ENCODE measurements around the gene CAVIN2.

Gene CAVIN2

GRCh38 chr2:191864628-191865374, 17.9 kb upstream of the CAVIN2 start:
- DNase-seq (ENCODE audit: low read depth in 2 of 2) = no peak

- no peak for DNase-seq (ENCODE audit: low read depth in 2 of 2)
These were observed 17.1 kb upstream of the CAVIN2 start for GRCh38 chr2:191863988-191864387.

- no peak for DNase-seq (ENCODE audit: low read depth in 2 of 2)
These were observed 15.4 kb upstream of the CAVIN2 start for GRCh38 chr2:191862156-191862775.

GRCh38 chr2:191860760-191861466, 14.0 kb upstream of the CAVIN2 start:
- no peak for DNase-seq (ENCODE audit: low read depth in 2 of 2)

- DNase-seq (ENCODE audit: low read depth in 2 of 2) = no peak
These were observed 12.8 kb upstream of the CAVIN2 start for GRCh38 chr2:191859681-191860080.

GRCh38 chr2:191857886-191858285, 11.0 kb upstream of the CAVIN2 start:
- DNase-seq (ENCODE audit: low read depth in 2 of 2) = no peak

- no peak for DNase-seq (ENCODE audit: low read depth in 2 of 2)
These were observed 10.4 kb upstream of the CAVIN2 start for GRCh38 chr2:191857259-191857805.

GRCh38 chr2:191856111-191856876, 9.4 kb upstream of the CAVIN2 start:
- DNase-seq (ENCODE audit: low read depth in 2 of 2) = no peak

GRCh38 chr2:191855382-191855781, 8.5 kb upstream of the CAVIN2 start:
- no peak for DNase-seq (ENCODE audit: low read depth in 2 of 2)

- no peak for DNase-seq (ENCODE audit: low read depth in 2 of 2)
These were observed 7.8 kb upstream of the CAVIN2 start for GRCh38 chr2:191854382-191855372.

- no peak for DNase-seq (ENCODE audit: low read depth in 2 of 2)
These were observed 7.0 kb upstream of the CAVIN2 start for GRCh38 chr2:191853843-191854242.

- DNase-seq (ENCODE audit: low read depth in 2 of 2) = no peak
These were observed 4.3 kb upstream of the CAVIN2 start for GRCh38 chr2:191851158-191851557.

GRCh38 chr2:191848771-191849767, 2.2 kb upstream of the CAVIN2 start:
- DNase-seq (ENCODE audit: low read depth in 2 of 2) = no peak

GRCh38 chr2:191847764-191848163, 876 bp upstream of the CAVIN2 start:
- no peak for DNase-seq (ENCODE audit: low read depth in 2 of 2)

GRCh38 chr2:191845876-191846514, 893 bp downstream of the CAVIN2 start:
- DNase-seq (ENCODE audit: low read depth in 2 of 2) = no peak

GRCh38 chr2:191845248-191845715, 1.6 kb downstream of the CAVIN2 start:
- DNase-seq (ENCODE audit: low read depth in 2 of 2) = no peak

GRCh38 chr2:191844706-191845105, 2.2 kb downstream of the CAVIN2 start:
- DNase-seq (ENCODE audit: low read depth in 2 of 2) = no peak

- no peak for DNase-seq (ENCODE audit: low read depth in 2 of 2)
These were observed 6.0 kb downstream of the CAVIN2 start for GRCh38 chr2:191840921-191841320.
